ENCODE data around the gene RASGEF1B.

DNA sequence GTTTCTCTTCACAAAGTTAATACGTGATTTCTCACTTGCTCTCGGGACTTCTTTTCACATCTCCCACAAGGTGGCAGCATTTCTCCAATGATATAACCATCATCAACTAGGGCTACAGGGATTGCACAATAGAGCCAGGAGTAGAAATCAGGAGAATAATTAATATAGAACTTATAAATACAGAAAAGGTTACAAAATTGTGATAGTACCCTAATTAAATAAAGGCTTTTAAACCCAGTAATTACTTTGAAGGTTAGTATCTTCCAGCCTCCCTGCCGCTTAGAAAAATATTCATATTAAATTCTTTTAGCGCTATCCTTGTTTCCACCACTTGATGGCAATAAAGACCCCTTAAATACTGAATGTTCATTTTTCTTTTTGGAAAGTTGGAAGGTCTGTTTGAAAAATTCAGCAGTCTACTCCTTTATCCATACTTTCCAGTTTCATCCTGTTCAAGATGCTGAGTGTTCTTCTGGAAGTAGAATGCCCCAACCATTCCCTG, 65.8 kb downstream of the RASGEF1B start:
- no peak for TF ChIP-seq POLR2A (IDR thresholded peaks at IDR 0.05; ENCODE audit: low read length)
- no peak for TF ChIP-seq GATA1 (IDR thresholded peaks at IDR 0.05; ENCODE audit: low read depth, low read length)

All from erythroblast (primary cell).